OCI-LY1 (cell line): ENCODE measurements around the gene POLA1.

ENCODE experiments used
- H2AFZ ChIP-seq: fragments of 200-600 bp; sonication (generic), shearing (Covaris generic); 2 replicates; pipeline ENCODE4 v1.6.0; 2014; ENCODE audit warnings: antibody characterized with exemption, mild to moderate bottlenecking, low read length
- H3F3A ChIP-seq: fragments of 200-600 bp; sonication (generic), shearing (Covaris generic); 2 replicates; pipeline ENCODE4 v1.6.0; 2014; ENCODE audit warnings: mild to moderate bottlenecking, antibody characterized with exemption, low read length, moderate library complexity; ENCODE audit not compliant: insufficient read depth
- H3K27ac ChIP-seq: fragments of 200-600 bp; sonication (generic); 2 replicates; pipeline ENCODE4 v1.5.1; 2014; ENCODE audit warnings: low read length, mixed run types, mild to moderate bottlenecking, low read depth; ENCODE audit not compliant: poor library complexity, severe bottlenecking
- H3K27me3 ChIP-seq: fragments of 200-600 bp; sonication (generic); 2 replicates; pipeline ENCODE4 v1.6.0; 2014; ENCODE audit warnings: antibody characterized with exemption, mild to moderate bottlenecking, low read length, moderate library complexity; ENCODE audit not compliant: insufficient read depth
- H3K36me3 ChIP-seq: fragments of 200-600 bp; sonication (generic); 2 replicates; pipeline ENCODE4 v1.6.1; 2014; ENCODE audit warnings: mild to moderate bottlenecking, antibody characterized with exemption, low read length, moderate library complexity, mixed read lengths; ENCODE audit not compliant: insufficient read depth
- H3K4me1 ChIP-seq: fragments of 200-600 bp; sonication (generic); 2 replicates; pipeline ENCODE4 v1.5.1; 2014; ENCODE audit warnings: mild to moderate bottlenecking, low read length, moderate library complexity; ENCODE audit not compliant: insufficient read depth, severe bottlenecking
- H3K4me2 ChIP-seq: fragments of 200-600 bp; sonication (generic), shearing (Covaris generic); 2 replicates; pipeline ENCODE4 v1.6.1; 2014; ENCODE audit warnings: low read length
- H3K4me3 ChIP-seq: fragments of 200-600 bp; sonication (generic); 2 replicates; pipeline ENCODE4 v1.5.1; 2014; ENCODE audit warnings: low read length, low read depth, mild to moderate bottlenecking, mixed read lengths; ENCODE audit not compliant: poor library complexity, severe bottlenecking
- H3K79me2 ChIP-seq: fragments of 200-600 bp; shearing (Covaris generic); 2 replicates; pipeline ENCODE4 v1.6.1; 2016; ENCODE audit warnings: mixed run types, low read length, mixed read lengths; ENCODE audit not compliant: insufficient read depth
- H3K9ac ChIP-seq: fragments of 200-600 bp; sonication (generic), shearing (Covaris generic); 2 replicates; pipeline ENCODE4 v1.6.1; 2014; ENCODE audit warnings: mild to moderate bottlenecking, low read length, mixed read lengths
- H3K9me2 ChIP-seq: fragments of 200-600 bp; sonication (generic), shearing (Covaris generic); 2 replicates; pipeline ENCODE4 v1.6.1; 2014; ENCODE audit warnings: low read depth, mild to moderate bottlenecking, low read length, mixed read lengths
- H3K9me3 ChIP-seq: fragments of 200-600 bp; shearing (Covaris generic); 2 replicates; pipeline ENCODE4 v1.6.1; 2014; ENCODE audit warnings: low read length, mixed read lengths
- H4K20me1 ChIP-seq: fragments of 200-600 bp; sonication (generic), shearing (Covaris generic); 2 replicates; pipeline ENCODE4 v1.6.0; 2016; ENCODE audit warnings: mild to moderate bottlenecking, low read length; ENCODE audit not compliant: insufficient read depth
- CTCF ChIP-seq: fragments of 200-600 bp; sonication (generic), shearing (Covaris generic); IDR thresholded peaks from 2 replicates; pipeline ENCODE4 v1.5.1; 2017; ENCODE audit warnings: mild to moderate bottlenecking, antibody characterized with exemption, low read length, moderate library complexity, mixed read lengths
- EZH2 ChIP-seq: fragments of 200-600 bp; sonication (generic), shearing (Covaris generic); IDR thresholded peaks from 2 replicates; pipeline ENCODE4 v1.8.0; 2017; ENCODE audit warnings: borderline replicate concordance, mixed run types, mild to moderate bottlenecking, antibody characterized with exemption, low read length, moderate library complexity, mixed read lengths

The POLA1 gene

GRCh38 chrX:25001808-25002660 is 308.3 kb downstream of the POLA1 start:
- Histone ChIP-seq H3K79me2 (no peaks in the 10 kb centered on the region), H3F3A (no peaks in the 10 kb centered on the region), H3K9me2 (no peaks in the 10 kb centered on the region), H3K9me3 (no peaks in the 10 kb centered on the region), H3K4me3 (no peak overlapping the region), H3K36me3 (no peaks in the 10 kb centered on the region), H3K4me2 (no peak overlapping the region), H3K27me3 (no peaks in the 10 kb centered on the region), H4K20me1 (no peaks in the 10 kb centered on the region), H3K27ac (no peak overlapping the region), H3K9ac (no peak overlapping the region), H2AFZ (no peak overlapping the region), H3K4me1 (no peaks in the 10 kb centered on the region)
- TF ChIP-seq CTCF = no peak
- no peak for TF ChIP-seq EZH2

GRCh38 chrX:25002661-25003020 is 308.9 kb downstream of the POLA1 start:
- H3K9me2 ChIP-seq = no peaks in the 10 kb centered on the region
- no peak overlapping the region for H3K4me3 ChIP-seq
- no peak overlapping the region for H3K27ac ChIP-seq
- H3K9me3 ChIP-seq = no peaks in the 10 kb centered on the region
- H3K9ac ChIP-seq = no peak overlapping the region
- no peaks in the 10 kb centered on the region for H3K79me2 ChIP-seq
- H4K20me1 ChIP-seq = no peaks in the 10 kb centered on the region
- H3K36me3 ChIP-seq = no peaks in the 10 kb centered on the region
- H3K4me2 ChIP-seq = no peak overlapping the region
- TF ChIP-seq CTCF (no peak), EZH2 (no peak)
- no peaks in the 10 kb centered on the region for H3K4me1 ChIP-seq
- H2AFZ ChIP-seq = no peak overlapping the region
- H3F3A ChIP-seq = no peaks in the 10 kb centered on the region
- H3K27me3 ChIP-seq = no peaks in the 10 kb centered on the region

GRCh38 chrX:25003066-25003849 is 309.5 kb downstream of the POLA1 start:
- H3K4me3 ChIP-seq = no peak overlapping the region
- no peak overlapping the region for H2AFZ ChIP-seq
- H3F3A ChIP-seq = no peaks in the 10 kb centered on the region
- H3K27ac ChIP-seq = no peak overlapping the region
- H4K20me1 ChIP-seq = no peaks in the 10 kb centered on the region
- H3K9ac ChIP-seq = no peak overlapping the region
- no peaks in the 10 kb centered on the region for H3K79me2 ChIP-seq
- H3K27me3 ChIP-seq = no peaks in the 10 kb centered on the region
- no peaks in the 10 kb centered on the region for H3K4me1 ChIP-seq
- H3K4me2 ChIP-seq = no peak overlapping the region
- H3K9me3 ChIP-seq = no peaks in the 10 kb centered on the region
- TF ChIP-seq EZH2 (no peak), CTCF (no peak)
- no peaks in the 10 kb centered on the region for H3K36me3 ChIP-seq
- H3K9me2 ChIP-seq = no peaks in the 10 kb centered on the region
